NCI-H2227 (cell line): Measurements from ENCODE around the gene YBX2.

Experiments
- DNase-seq: peaks from one replicate; lab custom pipeline; 2025; ENCODE audit not compliant: unreplicated experiment; lab: John Stamatoyannopoulos, UW

YBX2 gene

DNA sequence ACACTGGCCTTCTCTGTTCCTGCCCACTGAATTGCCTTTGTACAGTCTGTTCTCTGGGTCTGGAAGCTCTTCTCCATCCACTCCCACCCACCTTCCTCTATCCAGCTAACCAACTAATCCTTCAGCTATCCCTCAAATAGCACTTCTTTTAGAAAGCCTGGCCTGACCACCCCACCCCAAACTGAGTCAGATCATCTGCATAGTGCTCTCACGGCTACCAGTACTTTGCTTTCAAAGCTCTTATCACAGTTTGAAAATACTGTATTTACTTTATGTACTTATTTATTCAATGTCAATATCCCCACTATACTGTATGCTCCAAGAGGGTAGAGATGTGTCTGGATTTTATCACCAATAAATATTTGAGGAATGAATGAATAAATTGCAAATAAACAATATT, 27.7 kb downstream of the YBX2 start:
- DNase-seq = no peak

DNA sequence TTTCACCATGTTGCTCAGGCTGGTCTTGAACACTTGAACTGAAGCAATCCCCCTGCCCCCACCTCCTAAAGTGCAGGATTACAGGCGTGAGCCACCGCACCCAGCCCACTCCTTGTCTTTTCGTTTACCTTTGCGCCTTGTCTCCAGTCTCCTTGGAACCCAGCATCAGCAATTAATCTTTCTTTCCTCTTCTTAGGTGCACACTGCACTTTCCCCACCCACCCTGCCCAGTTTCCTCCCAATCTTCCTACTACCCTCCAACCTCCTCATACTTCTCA, 30.7 kb downstream of the YBX2 start:
- peak; percentile 6 for DNase-seq

DNA sequence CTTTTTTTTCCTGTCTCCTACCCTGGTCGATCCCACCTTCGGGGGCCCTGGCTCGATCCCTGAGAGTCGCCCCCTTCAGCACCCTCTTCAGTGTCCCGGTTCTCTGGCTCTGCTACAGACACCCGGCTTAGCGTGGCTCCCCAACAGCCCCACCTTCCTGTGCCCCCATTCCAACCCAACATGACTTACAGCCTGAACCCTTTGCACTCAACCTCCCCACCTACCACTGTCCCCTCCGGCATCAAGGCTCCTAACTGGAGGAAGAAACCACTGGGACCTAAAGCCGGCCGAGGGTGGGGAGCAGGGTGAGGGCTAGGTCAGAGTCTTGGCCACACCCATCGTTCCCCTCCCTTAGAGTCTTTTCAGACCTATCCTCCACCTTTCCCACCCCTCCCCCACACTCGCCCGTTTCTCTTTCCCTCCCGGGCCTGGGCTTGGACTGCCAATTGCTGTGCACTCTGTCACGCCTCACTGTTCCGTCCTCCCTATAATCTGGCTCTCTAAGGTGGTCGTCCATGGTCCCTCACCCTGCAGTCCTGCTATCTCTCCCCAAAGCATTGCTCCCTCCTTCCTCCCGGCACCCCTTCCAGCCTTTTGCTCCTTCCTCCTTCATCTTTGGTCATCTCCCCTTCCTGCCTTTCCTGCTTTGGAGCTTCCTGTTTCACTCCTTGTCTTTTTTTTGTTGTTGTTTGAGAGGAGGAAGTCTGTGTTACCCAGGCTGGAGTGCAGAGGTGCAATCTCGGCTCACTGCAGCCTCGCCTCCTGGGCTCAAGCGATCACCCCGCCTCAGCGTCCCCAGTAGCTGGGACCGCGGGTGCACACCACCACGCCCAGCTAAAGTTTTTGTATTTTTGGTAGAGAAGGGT, 31.3 kb downstream of the YBX2 start:
- peak; percentile 10 for DNase-seq

DNA sequence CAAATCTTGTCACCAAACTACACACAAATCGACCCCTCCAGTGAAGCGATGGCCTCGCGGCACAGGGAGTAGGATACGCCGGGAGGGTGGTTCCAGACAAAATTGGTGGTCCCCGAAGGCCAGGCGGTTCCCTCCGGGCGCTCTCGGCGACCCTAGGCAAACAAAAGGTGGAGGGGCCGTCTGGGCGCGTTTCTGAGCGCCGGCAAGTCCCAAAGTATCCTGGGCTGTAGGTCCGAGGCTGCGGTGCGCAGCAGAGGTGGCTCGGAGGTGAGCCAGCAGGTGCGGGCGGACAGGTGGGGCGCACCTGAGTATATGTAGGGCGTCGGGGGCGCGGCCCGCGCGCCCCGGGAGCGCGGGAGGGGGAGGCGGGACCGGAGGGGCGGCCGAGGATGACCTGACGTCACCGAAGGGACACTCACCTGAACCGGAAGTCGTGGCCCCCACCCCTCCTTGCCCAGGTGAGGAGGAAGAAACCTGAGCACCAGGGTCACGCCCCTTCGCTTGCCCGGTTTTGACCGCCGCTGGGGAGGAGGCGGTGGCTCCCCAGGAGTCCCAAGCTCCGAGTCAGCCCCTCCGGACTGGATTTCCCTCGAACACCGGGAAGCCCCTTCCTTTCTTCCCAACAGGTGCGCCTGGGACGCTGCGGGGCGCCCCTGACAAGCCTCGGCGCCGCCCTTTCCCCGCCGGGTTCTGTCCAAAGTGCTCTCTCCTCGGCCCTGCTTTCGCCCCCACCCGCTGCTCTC, 32.1 kb downstream of the YBX2 start, which contains the start of gene CLDN7:
CLDN7 (minus strand) TSS at position 287 of the 743 bp plus-strand sequence. CDS start 435 bp downstream, outside the sequence.
- DNase-seq = no peak

DNA sequence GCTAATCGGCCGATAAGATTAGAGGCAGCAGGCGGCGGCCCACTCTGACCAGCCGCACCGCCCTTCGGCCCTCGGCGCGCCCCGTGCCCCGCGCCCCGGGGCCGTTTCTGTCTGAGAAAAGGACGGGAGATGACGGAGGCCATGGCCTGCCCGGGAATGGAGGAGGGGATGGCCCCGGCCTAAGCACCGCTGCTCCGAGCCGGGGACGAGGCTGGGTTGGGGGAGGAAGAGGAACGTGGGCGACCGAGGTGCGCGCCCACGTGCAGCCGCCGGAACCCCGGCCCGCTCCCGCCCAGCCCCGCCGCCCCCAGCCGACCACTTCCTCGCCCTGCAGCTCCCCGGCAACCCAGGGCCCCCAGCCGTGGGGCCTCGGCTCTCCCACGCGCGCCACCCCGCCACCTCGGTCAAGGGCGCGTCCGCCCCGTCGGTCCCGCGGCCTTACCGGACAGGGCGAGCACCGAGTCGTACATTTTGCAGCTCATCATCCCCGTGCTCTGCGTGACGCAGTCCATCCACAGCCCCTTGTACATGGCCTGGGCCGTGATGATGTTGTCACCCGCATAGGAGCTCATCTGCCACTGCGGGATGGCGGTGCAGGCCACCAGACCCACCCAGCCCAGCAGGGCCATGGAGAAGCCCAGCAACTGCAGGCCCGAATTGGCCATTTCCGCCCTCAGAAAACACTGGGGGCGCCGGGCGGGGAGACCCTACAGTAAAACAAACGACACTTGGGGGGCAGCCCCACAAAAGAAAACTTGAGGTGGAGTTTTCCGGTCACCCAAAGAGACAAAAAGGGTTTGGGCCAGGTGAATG, 32.9 kb downstream of the YBX2 start:
- DNase-seq = no peak

DNA sequence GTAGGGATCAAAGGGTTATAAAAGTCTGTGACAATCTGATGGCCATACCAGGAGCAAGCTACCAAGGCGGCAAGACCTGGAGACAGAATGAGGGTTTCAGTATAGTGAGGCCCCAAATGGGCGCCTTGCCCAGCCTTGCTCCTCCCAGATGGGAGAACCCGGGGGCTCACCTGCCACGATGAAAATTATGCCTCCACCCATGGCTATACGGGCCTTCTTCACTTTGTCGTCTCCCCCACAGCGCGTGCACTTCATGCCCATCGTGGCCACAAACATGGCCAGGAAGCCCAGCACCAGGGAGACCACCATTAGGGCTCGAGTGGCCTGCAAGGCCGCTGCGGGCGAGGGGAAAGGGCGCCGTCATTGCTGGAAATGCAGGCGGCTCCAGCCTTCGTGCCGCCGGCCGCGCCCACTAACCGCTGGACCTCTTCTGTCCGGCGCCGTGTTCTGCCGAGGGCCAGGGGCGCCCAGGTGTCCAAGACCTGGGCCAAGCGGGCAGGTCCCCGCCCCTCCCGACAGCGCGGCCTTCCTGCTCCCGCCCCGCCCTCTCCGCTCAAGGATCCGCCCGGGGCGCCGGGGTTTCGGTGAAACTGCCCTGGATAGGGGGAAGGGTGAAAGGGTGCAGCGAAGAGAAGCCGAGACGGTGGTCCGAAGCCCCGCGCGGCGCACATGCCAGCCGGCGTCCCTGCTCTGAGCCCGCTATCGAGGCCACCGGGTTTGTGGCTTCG, 33.6 kb downstream of the YBX2 start:
- DNase-seq = no peak

DNA sequence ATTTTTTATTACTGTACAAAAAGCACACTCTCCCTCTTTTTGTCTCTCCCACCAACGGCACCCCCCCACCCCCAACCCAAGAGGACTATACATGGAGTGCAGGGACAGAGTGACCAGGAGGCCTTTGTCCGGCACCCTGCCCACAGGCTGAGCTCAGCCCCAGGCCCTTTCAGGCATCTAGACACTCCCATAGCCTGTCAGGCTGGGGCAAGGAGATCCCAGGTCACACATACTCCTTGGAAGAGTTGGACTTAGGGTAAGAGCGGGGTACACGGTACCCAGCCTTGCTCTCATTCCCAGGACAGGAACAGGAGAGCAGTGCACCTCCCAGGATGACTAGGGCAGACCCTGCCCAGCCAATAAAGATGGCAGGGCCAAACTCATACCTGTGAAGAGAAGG, 34.3 kb downstream of the YBX2 start:
- DNase-seq = no peak

DNA sequence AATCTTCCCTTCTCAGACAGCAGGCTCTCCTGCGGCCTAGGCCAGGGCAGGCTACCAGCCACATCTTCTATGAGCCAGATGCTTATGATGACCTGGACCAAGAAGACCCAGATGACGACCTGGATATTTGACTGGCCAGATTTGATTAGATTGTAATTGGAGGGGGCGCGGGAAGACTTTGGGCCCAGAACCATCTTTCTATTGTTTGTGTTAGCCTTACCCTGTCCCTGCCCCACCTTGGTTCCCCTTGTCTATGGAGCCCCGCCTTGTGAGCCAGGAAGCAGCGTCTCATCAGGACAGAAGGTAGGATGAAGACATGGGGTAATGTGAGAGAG, 34.9 kb downstream of the YBX2 start:
- DNase-seq = no peak

DNA sequence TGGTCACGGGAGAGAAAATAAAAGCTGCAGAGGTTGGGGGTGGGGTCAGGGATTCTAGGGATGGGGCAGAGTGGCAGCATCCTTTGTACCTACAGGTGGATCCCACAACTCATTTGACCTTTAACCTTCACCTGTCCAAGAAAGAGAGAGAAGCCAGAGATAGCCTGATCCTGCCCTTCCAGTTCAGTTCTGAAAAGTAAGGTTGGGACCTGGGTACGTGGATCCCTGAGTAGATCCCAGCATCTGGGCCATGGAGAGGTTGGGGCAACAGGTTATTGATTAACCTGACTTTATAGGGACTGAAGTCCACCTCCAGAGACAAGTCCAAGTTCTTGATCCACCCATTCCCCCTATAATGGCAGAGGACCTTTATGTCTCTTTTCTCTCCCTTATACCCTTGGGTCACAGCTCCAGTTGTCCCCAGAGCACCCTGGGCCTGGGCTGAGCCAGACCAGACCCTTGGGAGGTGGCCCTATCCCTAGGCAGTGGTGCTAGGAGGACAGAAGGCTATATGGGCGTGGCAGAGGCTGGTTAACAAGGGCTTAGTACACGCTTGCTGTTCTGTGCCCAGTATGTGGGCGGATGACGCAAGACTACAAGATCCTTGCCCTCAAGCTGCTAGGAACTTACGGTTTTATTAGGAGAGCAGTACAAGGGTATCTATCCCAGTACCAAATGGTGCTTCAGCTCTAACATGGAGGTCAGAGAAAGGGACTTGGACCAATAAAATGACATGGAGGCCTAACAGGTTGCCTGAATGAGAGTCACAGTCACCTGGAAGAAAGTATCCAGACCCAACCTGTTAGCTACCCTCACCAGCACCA, 35.5 kb downstream of the YBX2 start:
- no peak for DNase-seq

DNA sequence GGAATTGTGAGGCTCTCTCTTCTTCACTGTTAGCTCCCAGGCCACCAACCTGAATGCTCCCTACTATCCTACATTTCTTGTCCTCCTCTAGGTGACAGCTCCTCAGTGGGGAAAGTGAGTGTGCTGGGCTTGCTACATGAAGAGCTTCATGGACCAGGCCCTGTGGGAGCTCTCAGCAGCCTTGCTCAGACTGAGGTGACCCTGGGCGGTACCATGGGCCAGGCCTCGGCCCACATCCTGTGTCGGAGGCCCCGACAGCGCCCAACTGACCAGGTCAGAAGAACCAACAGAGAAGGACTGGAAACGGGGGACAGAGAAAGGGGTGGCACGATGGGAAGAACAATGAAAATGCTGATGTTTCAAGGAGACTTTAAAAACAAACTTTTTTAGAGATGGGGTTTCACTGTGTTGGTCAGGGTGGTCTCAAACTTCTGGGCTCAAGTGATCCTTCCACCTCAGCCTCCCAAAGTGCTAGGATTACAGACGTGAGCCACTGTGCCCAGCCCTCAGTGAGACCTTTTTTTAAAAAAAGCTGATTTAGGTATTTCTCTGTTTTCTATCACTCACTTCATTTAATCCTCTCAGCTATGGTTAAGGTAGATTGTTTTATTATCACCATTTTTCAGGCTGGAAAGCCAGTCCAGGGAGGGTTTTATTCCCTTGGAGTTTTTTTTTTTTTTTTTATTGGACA, 37.5 kb downstream of the YBX2 start:
- DNase-seq = no peak

DNA sequence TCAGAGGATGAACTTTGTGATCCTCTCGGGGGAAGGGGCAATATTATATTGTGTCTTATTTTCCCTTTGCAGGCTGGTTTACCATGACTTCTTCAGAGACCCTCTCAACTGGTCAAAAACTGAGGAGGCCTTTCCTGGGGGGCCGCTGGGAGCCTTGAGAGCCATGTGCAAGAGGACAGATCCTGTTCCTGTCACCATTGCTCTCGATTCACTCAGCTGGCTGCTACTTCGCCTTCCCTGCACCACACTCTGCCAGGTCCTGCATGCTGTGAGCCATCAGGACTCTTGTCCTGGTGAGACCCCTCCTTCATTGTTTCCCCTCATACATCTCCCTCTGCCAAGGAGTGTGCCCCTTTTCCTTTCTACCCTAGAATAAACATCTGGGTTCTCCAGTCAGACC, 39.9 kb downstream of the YBX2 start:
- no peak for DNase-seq

DNA sequence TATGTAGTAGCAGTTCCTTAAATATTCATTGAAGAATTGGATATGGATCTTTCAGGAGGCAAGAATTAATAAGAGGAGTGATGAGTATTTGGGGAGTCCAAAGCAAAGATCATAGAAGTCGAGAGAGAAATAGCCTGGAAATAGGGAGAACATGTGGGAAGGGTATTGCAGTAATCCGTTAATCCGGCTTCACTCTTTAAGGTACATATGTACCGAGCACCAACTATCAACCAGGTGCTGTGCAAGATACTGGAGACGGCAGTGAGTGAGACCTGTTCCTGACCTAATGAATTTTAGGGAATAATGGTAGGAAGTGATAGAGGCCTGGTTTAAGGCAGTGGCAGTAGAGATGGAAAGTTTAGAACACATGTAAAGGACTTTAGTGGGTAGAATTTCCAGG, 41.4 kb downstream of the YBX2 start:
- no peak for DNase-seq

DNA sequence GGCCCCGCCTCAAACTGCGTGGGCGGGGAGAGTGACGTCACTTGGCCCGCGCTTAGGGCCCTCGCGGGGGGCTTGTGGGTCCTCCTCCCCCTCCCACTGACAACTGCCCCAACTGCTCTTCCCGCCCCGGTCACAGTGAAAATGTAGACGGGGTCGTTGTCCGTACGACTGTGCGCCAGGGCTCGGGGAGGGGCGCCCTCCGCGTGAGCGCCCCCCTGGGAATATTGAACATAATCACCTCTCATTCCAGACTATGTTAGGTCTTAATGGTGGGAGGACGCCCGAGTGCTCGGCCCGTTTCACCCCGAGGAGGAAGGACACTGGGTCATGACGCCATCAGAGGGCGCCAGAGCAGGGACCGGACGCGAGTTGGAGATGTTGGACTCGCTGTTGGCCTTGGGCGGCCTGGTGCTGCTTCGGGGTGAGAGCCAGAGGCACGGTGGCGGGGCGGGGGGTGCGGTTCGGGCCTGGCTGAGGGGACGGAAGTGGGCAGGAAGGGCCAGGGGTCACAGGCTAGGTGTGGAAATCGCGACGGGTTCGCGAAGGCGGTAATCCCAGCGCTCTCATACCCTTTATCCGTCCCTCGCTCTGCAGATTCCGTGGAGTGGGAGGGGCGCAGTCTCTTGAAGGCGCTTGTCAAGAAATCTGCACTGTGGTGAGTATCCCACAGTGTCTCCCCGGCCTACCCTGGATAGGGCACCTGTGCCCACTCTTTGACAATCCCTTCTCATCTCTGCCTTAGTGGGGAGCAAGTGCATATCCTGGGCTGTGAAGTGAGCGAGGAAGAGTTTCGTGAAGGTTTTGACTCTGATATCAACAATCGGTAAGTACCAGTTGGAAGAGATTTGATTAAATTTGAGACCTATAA, 42.0 kb downstream of the YBX2 start, which contains the start of gene ELP5:
ELP5 (plus strand) TSS at position 40 of the 868 bp plus-strand sequence; CDS start at position 376, 336 bp downstream.
- DNase-seq = peak; percentile 90

DNA sequence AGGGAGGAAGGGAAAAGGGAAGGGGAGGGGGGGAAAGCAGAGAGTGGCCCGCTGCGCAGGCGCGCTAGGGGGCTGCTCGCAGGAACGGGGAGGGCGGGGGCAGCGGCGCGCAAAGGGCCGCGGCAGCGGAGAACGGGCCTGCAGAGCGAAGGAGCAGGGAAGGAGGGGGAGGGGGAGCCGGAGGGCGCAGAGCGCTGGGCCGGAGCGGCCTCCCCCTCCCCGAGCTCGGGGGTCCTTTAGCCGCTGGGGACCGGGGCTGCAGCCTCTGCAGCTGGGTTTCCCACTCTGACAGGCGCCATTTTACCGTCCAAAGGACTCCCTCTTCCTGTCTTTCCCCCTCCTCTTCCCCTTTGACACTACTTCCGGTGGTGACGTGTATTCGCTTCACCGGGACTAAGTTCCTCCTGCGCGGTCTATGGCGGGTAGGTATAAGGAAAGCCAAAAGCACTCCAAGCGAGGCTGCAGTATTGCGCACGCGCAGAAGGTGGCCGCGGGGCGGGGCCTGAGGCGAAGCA, 42.7 kb downstream of the YBX2 start, which contains the start of gene CTDNEP1:
CTDNEP1 (minus strand) TSS at position 74 of the 515 bp plus-strand sequence. CDS start 438 bp downstream, outside the sequence.
- DNase-seq = peak; percentile 96

DNA sequence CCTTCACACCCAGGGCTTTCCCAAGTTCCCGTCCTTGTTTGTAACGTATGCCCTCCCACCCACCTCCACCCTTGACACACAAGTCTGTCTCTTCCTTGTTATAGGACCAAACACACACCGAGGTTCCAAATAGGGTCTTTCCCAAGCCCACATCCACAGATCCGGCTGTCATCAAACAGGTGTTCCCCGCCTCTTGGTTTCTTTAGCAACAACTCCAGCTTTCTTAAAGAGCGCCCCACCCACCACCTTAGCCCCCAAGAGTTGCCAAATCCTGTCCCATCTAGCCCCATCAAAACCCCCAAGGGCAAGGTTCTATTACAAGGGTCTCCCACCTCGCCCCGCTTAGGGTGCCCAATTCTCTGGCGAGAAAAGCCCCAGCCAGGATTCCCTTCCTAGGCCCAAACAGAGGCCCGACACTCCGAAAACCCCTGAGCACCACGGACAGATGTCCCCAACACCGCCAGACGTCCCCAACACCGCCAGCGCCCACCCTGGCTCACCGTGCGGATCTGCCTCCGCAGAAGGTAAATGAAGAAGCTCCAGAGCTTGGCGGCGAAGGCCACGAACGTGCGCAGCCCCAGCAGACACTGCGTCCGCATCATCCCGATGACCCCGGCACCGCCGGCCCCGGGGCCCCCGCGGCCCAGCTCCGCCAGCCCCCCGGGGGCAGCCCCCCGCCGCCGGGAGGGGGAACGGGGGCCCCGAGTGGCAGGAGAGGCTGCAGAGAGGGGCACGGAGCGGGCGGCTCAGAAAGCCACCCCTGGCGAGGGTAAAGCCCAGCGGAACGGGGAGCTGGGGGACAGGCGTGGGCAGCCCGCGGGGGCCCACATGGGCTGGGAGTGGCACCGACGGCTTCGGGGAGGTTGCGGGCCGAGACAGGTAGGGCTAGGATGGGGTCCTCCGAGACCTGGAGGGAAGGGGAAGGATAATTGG, 43.5 kb downstream of the YBX2 start:
- DNase-seq = no peak

DNA sequence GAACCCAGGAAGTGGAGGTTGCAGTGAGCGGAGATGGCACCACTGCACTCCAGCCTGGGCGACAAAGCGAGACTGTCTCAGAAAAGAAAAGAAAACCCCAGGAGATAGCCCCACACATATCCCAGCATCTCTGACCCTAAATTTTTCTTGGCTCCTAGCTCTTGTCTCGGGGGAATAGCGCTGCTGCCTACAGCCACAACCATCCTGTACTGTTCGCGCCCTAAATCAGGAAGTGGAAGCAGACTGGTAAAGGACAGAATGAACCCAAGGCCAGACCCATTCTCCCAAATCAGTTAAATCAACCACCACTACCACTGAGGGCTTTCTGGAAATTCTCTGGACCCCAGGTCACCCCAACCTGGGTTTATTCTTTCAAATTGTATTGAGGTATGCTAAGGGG, 44.6 kb downstream of the YBX2 start:
- DNase-seq = no peak

DNA sequence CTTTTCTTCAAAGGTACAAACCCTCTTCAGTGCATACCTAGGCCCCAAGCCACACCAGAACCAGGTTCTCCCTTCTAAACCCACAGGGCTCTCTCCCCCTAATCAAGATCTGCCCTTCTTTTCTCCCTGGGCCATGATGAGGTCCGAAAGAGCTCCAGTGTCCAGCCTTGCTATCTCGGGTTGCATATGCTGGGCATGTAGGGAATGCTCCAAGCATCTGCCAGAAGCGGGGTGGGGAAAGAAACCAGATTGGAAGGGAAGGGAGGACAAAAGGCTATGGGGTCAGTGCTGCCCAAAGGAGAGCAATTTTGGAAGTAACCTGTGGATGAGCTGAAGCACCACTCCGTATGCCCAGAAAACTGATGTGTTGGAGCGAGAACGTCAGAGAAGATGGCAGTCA, 45.2 kb downstream of the YBX2 start:
- DNase-seq = no peak
